ENCODE results near the gene FURIN.

DNA sequence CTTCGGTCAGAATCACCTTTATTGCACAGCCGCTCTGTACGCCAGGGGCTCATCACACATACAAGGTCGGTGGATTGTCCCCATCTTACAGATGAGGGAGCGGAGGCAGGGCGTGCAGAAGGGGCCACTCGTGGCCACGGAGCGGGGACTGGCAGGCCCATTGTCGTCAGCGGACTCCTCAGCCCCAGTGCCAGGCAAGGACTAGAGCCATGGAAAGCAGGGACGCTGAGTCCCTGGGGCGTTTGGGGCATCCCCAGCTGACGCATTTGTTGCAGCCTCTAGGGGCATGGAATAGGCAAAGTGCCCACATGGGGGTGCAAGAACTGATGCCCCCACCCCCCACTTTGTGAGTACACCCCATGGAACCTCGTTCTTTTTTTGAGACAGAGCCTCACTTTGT, 29.8 kb upstream of the FURIN start:
- TF ChIP-seq, protein P1, sequence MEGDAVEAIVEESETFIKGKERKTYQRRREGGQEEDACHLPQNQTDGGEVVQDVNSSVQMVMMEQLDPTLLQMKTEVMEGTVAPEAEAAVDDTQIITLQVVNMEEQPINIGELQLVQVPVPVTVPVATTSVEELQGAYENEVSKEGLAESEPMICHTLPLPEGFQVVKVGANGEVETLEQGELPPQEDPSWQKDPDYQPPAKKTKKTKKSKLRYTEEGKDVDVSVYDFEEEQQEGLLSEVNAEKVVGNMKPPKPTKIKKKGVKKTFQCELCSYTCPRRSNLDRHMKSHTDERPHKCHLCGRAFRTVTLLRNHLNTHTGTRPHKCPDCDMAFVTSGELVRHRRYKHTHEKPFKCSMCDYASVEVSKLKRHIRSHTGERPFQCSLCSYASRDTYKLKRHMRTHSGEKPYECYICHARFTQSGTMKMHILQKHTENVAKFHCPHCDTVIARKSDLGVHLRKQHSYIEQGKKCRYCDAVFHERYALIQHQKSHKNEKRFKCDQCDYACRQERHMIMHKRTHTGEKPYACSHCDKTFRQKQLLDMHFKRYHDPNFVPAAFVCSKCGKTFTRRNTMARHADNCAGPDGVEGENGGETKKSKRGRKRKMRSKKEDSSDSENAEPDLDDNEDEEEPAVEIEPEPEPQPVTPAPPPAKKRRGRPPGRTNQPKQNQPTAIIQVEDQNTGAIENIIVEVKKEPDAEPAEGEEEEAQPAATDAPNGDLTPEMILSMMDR (IDR thresholded peaks at IDR 0.05; ENCODE audit: insufficient read depth, low read length) = no peak
- TF ChIP-seq POLR2AphosphoS5 (IDR thresholded peaks at IDR 0.05; ENCODE audit: low read depth) (no peak), GABPA (IDR thresholded peaks at IDR 0.05; ENCODE audit: low read depth) (no peak)
- TF ChIP-seq, protein P2, sequence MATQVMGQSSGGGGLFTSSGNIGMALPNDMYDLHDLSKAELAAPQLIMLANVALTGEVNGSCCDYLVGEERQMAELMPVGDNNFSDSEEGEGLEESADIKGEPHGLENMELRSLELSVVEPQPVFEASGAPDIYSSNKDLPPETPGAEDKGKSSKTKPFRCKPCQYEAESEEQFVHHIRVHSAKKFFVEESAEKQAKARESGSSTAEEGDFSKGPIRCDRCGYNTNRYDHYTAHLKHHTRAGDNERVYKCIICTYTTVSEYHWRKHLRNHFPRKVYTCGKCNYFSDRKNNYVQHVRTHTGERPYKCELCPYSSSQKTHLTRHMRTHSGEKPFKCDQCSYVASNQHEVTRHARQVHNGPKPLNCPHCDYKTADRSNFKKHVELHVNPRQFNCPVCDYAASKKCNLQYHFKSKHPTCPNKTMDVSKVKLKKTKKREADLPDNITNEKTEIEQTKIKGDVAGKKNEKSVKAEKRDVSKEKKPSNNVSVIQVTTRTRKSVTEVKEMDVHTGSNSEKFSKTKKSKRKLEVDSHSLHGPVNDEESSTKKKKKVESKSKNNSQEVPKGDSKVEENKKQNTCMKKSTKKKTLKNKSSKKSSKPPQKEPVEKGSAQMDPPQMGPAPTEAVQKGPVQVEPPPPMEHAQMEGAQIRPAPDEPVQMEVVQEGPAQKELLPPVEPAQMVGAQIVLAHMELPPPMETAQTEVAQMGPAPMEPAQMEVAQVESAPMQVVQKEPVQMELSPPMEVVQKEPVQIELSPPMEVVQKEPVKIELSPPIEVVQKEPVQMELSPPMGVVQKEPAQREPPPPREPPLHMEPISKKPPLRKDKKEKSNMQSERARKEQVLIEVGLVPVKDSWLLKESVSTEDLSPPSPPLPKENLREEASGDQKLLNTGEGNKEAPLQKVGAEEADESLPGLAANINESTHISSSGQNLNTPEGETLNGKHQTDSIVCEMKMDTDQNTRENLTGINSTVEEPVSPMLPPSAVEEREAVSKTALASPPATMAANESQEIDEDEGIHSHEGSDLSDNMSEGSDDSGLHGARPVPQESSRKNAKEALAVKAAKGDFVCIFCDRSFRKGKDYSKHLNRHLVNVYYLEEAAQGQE (IDR thresholded peaks at IDR 0.05; ENCODE audit: insufficient replicate concordance, low read depth) = no peak

Data from HL-60 (cell line).